Fibroblast of lung (primary cell): ENCODE data around the gene PPM1D. TPM values are rescaled to one million over a fixed set of nuclear protein-coding genes. Genes with fewer than 3 reads are reported as not detected.

Experiments
- DNase-seq, 2 donors: peaks; one replicate each; pipeline versions ENCODE4 v3.0.0 to v3.0.0-alpha.2; 2010; ENCODE audit warnings: low read depth in 2 of 2
- H2AFZ ChIP-seq: 2 replicates; pipeline ENCODE4 v1.5.1; 2012; ENCODE audit warnings: low read length, control low read depth, inconsistent platforms
- H3K27ac ChIP-seq: 2 replicates; pipeline ENCODE4 v1.5.1; 2011; ENCODE audit warnings: low read length, control low read depth; ENCODE audit not compliant: insufficient read depth
- H3K27me3 ChIP-seq: 2 replicates; pipeline ENCODE4 v1.5.1; 2011; ENCODE audit warnings: mild to moderate bottlenecking, low read length; ENCODE audit not compliant: control insufficient read depth, insufficient read depth
- H3K36me3 ChIP-seq: 2 replicates; pipeline ENCODE4 v1.5.1; 2011; ENCODE audit warnings: low read length; ENCODE audit not compliant: control insufficient read depth, insufficient read depth
- H3K4me1 ChIP-seq: 2 replicates; pipeline ENCODE4 v1.5.1; 2011; ENCODE audit warnings: low read length; ENCODE audit not compliant: control insufficient read depth, insufficient read depth; ENCODE audit errors: extremely low read depth
- H3K4me2 ChIP-seq: 2 replicates; pipeline ENCODE4 v1.5.1; 2011; ENCODE audit warnings: low read length, control low read depth; ENCODE audit not compliant: insufficient read depth; ENCODE audit errors: extremely low read depth
- H3K4me3 ChIP-seq, 4 experiments: fragments of 200-600 bp in 1 of 4; sonication (generic) in 1 of 4; replicated peaks in 1 of 4; 2 replicates each; pipeline ENCODE4 v1.5.1; 2011 to 2016; ENCODE audit warnings: low read length in 4 of 4, low read depth in 3 of 4, mild to moderate bottlenecking in 3 of 4, control low read depth in 2 of 4, inconsistent platforms in 1 of 4, mixed read lengths in 1 of 4; ENCODE audit not compliant: insufficient read depth in 1 of 4; ENCODE audit errors: control extremely low read depth in 1 of 4
- H3K79me2 ChIP-seq: 2 replicates; pipeline ENCODE4 v1.5.1; 2012; ENCODE audit warnings: mild to moderate bottlenecking, low read length, inconsistent platforms; ENCODE audit not compliant: control insufficient read depth, insufficient read depth
- H3K9ac ChIP-seq: 2 replicates; pipeline ENCODE4 v1.5.1; 2011; ENCODE audit warnings: mild to moderate bottlenecking, low read length, control low read depth; ENCODE audit not compliant: insufficient read depth
- H3K9me3 ChIP-seq: 2 replicates; pipeline ENCODE4 v1.5.1; 2012; ENCODE audit warnings: low read depth, low read length; ENCODE audit not compliant: control insufficient read depth, insufficient read depth
- H4K20me1 ChIP-seq: 2 replicates; pipeline ENCODE4 v1.5.1; 2011; ENCODE audit warnings: low read length; ENCODE audit not compliant: control insufficient read depth, insufficient read depth; ENCODE audit errors: extremely low read depth
- CTCF ChIP-seq, 2 donors: IDR thresholded peaks in 1 of 2; conservative IDR thresholded peaks in 1 of 2; 1 replicate in 1 of 2; 2 replicates in 1 of 2; pipeline ENCODE4 v1.5.1; 2011 to 2012; ENCODE audit warnings: low read length in 2 of 2, control low read depth in 1 of 2, inconsistent platforms in 1 of 2, low read depth in 1 of 2, mild to moderate bottlenecking in 1 of 2
- EZH2 ChIP-seq: IDR thresholded peaks from 2 replicates; pipeline ENCODE4 v1.5.1; 2012; ENCODE audit warnings: low read length, control low read depth, mild to moderate bottlenecking; ENCODE audit errors: missing control alignments
- polyA plus RNA-seq, 2 donors: library from polyadenylated mRNA; depleted of rRNA in 1 of 2; stranded (reverse) in 1 of 2; unstranded in 1 of 2; fragments of >200 nt; gene quantifications; 2 replicates each; pipeline ENCODE4 v1.2.1, GENCODE V29; 2011 to 2012; ENCODE audit warnings: missing spikeins in 1 of 2
- total RNA-seq: library from RNA; depleted of rRNA; stranded (reverse); fragments of >200 nt; gene quantifications from 2 replicates; pipeline ENCODE4 v1.2.1, GENCODE V29; 2014

Gene PPM1D
- total and polyA plus RNA-seq, 2 donors (not counting 1 experiment from before 2014, with no cell fraction given): 6.8 to 12.4 TPM

GRCh38 chr17:60599220-60599619 lies 773 bp upstream of the PPM1D start:
- H3K79me2 ChIP-seq: peaks cover 39% of the 10 kb centered on the region

DNA sequence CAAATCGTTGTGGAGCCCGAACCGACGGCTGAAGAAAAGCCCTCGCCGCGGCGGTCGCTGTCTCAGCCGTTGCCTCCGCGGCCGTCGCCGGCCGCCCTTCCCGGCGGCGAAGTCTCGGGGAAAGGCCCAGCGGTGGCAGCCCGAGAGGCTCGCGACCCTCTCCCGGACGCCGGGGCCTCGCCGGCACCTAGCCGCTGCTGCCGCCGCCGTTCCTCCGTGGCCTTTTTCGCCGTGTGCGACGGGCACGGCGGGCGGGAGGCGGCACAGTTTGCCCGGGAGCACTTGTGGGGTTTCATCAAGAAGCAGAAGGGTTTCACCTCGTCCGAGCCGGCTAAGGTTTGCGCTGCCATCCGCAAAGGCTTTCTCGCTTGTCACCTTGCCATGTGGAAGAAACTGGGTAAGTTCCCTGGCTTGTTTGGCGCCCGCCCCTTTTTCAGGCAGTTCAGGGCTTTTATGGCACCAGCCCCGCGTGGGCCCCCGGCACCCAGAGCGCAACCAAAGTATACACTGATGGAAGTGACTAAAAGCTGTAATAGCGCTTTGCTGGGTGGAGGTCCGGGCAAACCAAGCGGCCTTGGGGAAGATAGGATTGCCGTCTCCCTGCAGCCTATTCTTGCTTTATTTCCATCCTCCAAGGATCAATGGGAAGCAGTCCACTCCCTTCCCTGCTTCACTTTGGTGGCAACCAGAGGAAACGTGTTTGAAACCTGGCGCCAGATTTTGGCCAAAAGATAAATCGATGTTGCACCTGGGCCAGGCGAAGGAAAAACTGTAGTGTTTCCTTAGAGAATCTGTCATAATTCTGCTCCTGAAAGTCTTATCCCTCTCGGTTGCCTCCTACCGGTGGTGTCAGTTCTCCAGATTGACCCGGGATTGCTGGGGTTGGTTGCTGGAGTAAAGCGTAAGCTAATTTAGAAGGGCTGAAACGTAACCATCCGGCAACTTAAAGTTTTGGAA lies 775 bp downstream of the PPM1D start:
- peaks cover 53% of the 10 kb centered on the region for H3K79me2 ChIP-seq

More at GRCh38 chr17:60599220-60599619, 773 bp upstream of the PPM1D start:
- no peaks in the 10 kb centered on the region for H4K20me1 ChIP-seq
- peak overlapping the region; percentile 91 for H2AFZ ChIP-seq
- DNase-seq: no peak
- peak overlapping the region; percentile 92 for H3K27ac ChIP-seq
- H3K27me3 ChIP-seq: no peaks in the 10 kb centered on the region
- no peak for TF ChIP-seq CTCF (conservative IDR thresholded peaks at IDR 0.05 in 1 of 2, IDR thresholded peaks at IDR 0.05 in 1 of 2; ENCODE audit: low read depth in 1 of 2, low read length in 2 of 2)
- TF ChIP-seq EZH2: no peak
- peak overlapping the region; percentile 76 to 86 (median 84) for H3K4me3 ChIP-seq
- H3K9ac ChIP-seq: peak overlapping the region; percentile 91
- peak overlapping the region; percentile 61 for H3K4me2 ChIP-seq
- no peaks in the 10 kb centered on the region for H3K36me3 ChIP-seq
- H3K9me3 ChIP-seq: no peaks in the 10 kb centered on the region
- H3K4me1 ChIP-seq: no peaks in the 10 kb centered on the region

More for the DNA sequence above, 775 bp downstream of the PPM1D start:
- peak overlapping the region; percentile 91 for H3K9ac ChIP-seq
- TF ChIP-seq CTCF (conservative IDR thresholded peaks at IDR 0.05 in 1 of 2, IDR thresholded peaks at IDR 0.05 in 1 of 2; ENCODE audit: low read depth in 1 of 2, low read length in 2 of 2) (peak; percentile 88 to 90), EZH2 (no peak)
- H2AFZ ChIP-seq: peak overlapping the region; percentile 81
- peak overlapping the region; percentile 68 for H3K4me2 ChIP-seq
- H3K27ac ChIP-seq: peak overlapping the region; percentile 86
- H3K4me1 ChIP-seq: no peaks in the 10 kb centered on the region
- H3K36me3 ChIP-seq: no peaks in the 10 kb centered on the region
- peak overlapping the region; percentile 62 to 96 (median 88) for H3K4me3 ChIP-seq
- no peaks in the 10 kb centered on the region for H3K9me3 ChIP-seq
- DNase-seq: peak; percentile 78 to 90
- no peaks in the 10 kb centered on the region for H3K27me3 ChIP-seq
- no peaks in the 10 kb centered on the region for H4K20me1 ChIP-seq
